NT2/D1 (cell line): ENCODE results near the gene LMAN2.
A peak's percentile ranks its signal among the peaks of the same experiment; 100 is the strongest.

ENCODE experiments used
- DNase-seq: peaks from one replicate; pipeline ENCODE4 v3.0.0-alpha.2; 2011; ENCODE audit warnings: low read depth, low spot score
- H3K27me3 ChIP-seq: 2 replicates; pipeline ENCODE4 v1.6.0; 2011; ENCODE audit warnings: mild to moderate bottlenecking; ENCODE audit not compliant: insufficient read length, insufficient read depth
- H3K36me3 ChIP-seq: 2 replicates; pipeline ENCODE4 v1.6.1; 2011; ENCODE audit warnings: mild to moderate bottlenecking, low read length, mixed read lengths; ENCODE audit not compliant: insufficient read depth, insufficient read length
- H3K4me1 ChIP-seq: 2 replicates; pipeline ENCODE4 v1.5.1; 2011; ENCODE audit not compliant: insufficient read depth, insufficient read length
- H3K4me3 ChIP-seq: 2 replicates; pipeline ENCODE4 v1.5.1; 2011; ENCODE audit warnings: low read depth; ENCODE audit not compliant: insufficient read length
- H3K9ac ChIP-seq: 2 replicates; pipeline ENCODE4 v1.6.0; 2011; ENCODE audit warnings: low read depth; ENCODE audit not compliant: insufficient read length
- H3K9me3 ChIP-seq: 2 replicates; pipeline ENCODE4 v1.5.1; 2011; ENCODE audit warnings: mild to moderate bottlenecking, low read length; ENCODE audit not compliant: insufficient read depth
- SUZ12 ChIP-seq: IDR thresholded peaks from 2 replicates; pipeline ENCODE4 v1.6.1; 2011; ENCODE audit not compliant: insufficient read length, insufficient read depth; ENCODE audit errors: extremely low read depth
- YY1 ChIP-seq: IDR thresholded peaks from 2 replicates; pipeline ENCODE4 v1.6.1; 2011; ENCODE audit not compliant: insufficient read length, insufficient read depth
- ZNF274 ChIP-seq: IDR thresholded peaks from 2 replicates; pipeline ENCODE4 v1.6.1; 2011; ENCODE audit warnings: mild to moderate bottlenecking, low read depth, low read length

The LMAN2 gene

DNA sequence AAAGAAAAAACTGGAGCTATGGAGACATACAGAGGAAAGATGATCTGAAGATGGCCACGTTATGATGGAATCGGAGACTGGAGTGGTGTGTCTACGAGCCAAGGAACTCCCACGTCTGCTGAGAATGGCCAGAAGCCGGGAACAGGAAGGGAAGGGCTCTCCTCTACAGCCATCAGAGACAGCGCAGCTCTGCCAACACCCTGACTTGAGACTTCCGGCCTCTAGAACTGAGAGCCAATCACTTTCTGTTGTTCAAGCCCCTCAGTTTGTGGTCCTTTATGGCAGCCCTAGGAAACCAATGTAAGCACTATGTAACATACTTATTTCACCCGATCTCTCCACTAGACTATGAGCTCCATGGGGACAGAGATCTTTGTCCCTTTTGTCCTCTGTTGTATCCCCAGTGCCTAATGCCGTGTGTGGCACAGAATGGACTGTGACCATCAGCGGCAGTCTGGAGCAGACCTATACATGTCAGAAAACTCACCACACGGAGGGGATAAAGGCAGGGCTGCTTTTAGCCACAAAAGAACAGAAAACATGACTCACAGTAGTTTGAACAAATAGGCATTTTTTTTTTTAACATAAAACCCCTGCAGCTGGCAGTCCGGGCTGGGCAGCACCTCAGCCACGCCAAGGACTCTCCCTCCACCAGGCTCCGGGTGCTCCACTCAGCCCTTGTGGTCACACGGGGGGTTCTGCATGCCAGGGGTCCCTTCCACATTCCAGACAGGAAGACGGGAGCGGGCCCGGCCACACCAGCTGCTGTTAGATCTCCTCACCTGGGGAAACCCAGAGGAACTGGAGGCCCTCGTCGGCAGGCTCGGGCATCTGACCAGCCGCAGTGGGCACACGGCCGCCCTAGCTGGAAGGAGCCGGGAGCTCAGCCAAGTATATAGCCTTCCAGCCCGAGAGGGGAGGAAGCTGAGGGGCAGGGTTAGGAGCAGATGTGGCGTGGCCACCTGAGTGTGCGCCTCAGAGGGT lies 23.6 kb downstream of the LMAN2 start:
- TF ChIP-seq SUZ12 (no peak), ZNF274 (no peak), YY1 (no peak)
- no peak for DNase-seq
- no peaks in the 10 kb centered on the region for H3K9me3 ChIP-seq
- peaks cover 42% of the 10 kb centered on the region for H3K36me3 ChIP-seq
- H3K4me1 ChIP-seq, result no peaks in the 10 kb centered on the region
- no peaks in the 10 kb centered on the region for H3K27me3 ChIP-seq
- no peak overlapping the region for H3K4me3 ChIP-seq
- H3K9ac ChIP-seq, result no peak overlapping the region

DNA sequence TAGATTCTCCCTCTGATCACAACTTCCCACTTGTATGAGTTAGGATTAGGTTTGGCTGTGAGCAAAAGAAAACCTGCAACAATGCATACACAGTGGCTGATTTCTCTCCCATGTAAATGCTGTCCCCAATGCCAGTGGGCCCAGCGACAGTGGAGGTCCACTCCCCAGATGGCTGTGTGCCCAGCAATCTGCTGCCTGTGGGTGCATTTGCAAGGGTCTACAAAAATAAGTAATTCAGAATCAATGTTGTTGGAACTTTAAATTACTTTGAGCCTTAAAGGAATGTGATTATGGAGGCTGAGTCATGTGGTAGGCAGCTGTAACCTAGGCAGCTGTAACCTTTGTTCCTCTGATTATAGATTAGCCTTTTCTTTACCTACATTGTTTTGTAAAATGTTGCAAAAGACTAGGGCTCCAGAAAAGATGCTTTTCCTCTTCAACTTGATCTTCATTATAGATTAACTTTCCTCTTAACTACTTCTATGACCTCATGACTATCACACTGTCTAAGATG lies 25.5 kb downstream of the LMAN2 start:
- no peak for DNase-seq
- Histone ChIP-seq H3K9me3 (no peaks in the 10 kb centered on the region), H3K36me3 (peaks cover 25% of the 10 kb centered on the region), H3K4me1 (no peaks in the 10 kb centered on the region), H3K9ac (no peak overlapping the region), H3K4me3 (no peak overlapping the region), H3K27me3 (no peaks in the 10 kb centered on the region)
- no peak for TF ChIP-seq ZNF274
- TF ChIP-seq SUZ12, result no peak
- no peak for TF ChIP-seq YY1

DNA sequence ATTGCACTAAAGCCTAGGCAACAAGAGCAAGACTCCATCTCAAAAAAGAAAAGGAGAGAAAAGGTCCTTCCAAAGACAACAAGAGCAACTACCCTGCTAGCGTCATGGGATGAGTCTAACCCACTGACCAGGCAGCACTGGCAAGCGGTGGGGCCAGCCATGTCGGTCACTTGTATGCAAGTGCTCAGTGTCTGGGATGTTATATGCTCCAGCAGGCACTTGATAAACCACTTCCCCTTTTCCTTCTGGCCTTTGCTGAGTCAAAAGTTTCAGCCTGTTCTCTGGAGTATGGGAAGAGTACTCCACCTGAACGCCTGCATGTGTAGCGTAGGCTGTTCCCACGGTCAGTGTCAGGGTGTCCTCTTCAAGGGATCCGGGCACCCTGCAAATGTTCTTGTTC lies 30.6 kb downstream of the LMAN2 start:
- Histone ChIP-seq H3K4me3 (no peak overlapping the region), H3K27me3 (no peaks in the 10 kb centered on the region), H3K9ac (no peak overlapping the region), H3K36me3 (peaks cover 16% of the 10 kb centered on the region), H3K4me1 (no peaks in the 10 kb centered on the region), H3K9me3 (peaks cover 4% of the 10 kb centered on the region; the same call in 1 of the 2 replicates)
- TF ChIP-seq ZNF274, result no peak
- no peak for TF ChIP-seq SUZ12
- TF ChIP-seq YY1, result no peak
- DNase-seq, result no peak

DNA sequence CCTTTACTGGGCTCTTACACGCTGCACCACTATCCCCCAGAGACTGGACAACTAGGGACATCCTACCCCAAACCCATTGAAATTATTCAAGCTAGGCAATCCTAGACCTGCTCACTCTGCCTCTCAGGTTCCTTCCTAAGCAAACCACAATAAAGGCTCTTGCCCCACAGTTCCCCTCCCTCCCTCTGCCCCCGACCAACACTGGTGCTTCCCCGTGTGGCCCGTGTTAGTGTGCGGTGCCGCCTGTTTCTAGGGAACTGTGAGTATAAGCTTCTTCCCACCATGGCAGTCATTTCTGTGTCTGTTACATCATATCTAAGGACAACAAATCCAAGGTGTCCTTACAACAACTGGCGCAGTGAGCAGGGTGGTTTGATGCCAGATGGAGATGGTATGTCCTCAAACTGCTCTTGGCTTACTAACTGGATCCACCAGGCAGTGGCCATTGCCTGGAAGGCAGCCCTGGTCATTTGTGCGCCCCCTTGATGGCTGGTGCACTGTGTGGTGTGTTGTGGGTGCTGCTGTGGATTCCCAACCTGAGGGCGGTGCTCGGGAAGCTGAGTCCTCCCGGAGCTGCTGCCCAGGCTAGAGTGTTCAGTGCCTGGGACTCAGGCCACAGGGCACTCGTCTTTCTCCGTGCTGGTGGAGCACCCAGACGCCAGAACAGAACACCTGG lies 31.4 kb downstream of the LMAN2 start:
- Histone ChIP-seq H3K4me1 (no peaks in the 10 kb centered on the region), H3K4me3 (no peak overlapping the region), H3K9me3 (peaks cover 4% of the 10 kb centered on the region; the same call in 1 of the 2 replicates), H3K9ac (no peak overlapping the region), H3K36me3 (peaks cover 16% of the 10 kb centered on the region), H3K27me3 (no peaks in the 10 kb centered on the region)
- TF ChIP-seq YY1 (no peak), SUZ12 (no peak), ZNF274 (no peak)
- DNase-seq, result no peak

DNA sequence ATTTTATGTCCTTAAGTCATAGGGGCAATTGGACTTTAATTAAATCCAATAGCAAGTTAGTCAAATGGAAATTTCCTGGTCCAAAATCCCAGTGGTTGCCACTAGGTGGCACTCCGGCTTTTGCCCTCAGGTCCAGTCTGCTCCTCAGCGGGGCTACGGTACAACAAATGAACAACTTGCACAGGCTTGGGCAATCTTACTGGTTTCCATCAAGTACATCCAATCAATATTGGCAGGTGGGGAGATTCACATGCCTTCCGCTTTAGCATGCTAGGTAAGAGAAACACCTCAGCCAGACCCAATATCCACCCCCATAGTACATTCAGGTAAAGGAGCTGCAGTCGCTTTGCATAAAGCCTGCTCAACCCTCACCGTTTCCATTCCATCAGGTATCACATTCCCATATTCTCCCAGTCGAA lies 33.5 kb downstream of the LMAN2 start:
- Histone ChIP-seq H3K4me3 (no peak overlapping the region), H3K27me3 (no peaks in the 10 kb centered on the region), H3K4me1 (no peaks in the 10 kb centered on the region), H3K9ac (no peak overlapping the region), H3K36me3 (peaks cover 10% of the 10 kb centered on the region), H3K9me3 (peaks cover 4% of the 10 kb centered on the region; the same call in 1 of the 2 replicates)
- peak; percentile 50 for DNase-seq
- no peak for TF ChIP-seq SUZ12
- TF ChIP-seq YY1, result no peak
- no peak for TF ChIP-seq ZNF274

DNA sequence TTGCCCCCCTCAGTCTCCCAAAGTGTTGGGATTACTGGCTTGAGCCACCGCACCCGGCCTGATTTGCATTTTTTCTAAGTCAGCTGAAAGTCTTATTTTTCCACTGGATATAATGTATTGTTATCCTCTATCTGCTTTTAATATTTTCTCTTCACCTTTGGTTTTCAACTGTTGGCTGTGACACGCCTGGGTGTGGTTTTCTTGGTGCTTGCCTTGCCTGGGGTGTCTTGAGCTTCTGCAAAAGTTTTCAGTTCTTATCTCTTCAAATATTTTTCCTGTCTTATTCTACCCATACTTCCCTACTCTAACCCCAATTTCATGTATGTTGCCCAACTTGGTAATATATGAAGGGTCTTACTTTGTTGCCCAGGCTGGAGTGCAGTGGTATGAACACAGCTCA lies 35.5 kb downstream of the LMAN2 start:
- Histone ChIP-seq H3K36me3 (peaks cover 10% of the 10 kb centered on the region), H3K4me3 (no peak overlapping the region), H3K9me3 (peaks cover 4% of the 10 kb centered on the region; the same call in 1 of the 2 replicates), H3K4me1 (peaks cover 4% of the 10 kb centered on the region), H3K9ac (no peak overlapping the region), H3K27me3 (no peaks in the 10 kb centered on the region)
- TF ChIP-seq SUZ12 (no peak), ZNF274 (no peak), YY1 (no peak)
- DNase-seq, result no peak
